ENCODE measurements around the gene MAN1B1.
A peak's percentile ranks its signal among the peaks of the same experiment; 100 is the strongest.
"Not testable (repeated sequence)": the region's sequence is repeated elsewhere in the genome, so short reads cannot be mapped to it uniquely, and the experiment has no call there.

MAN1B1 gene

GRCh38 chr9:137127301-137128157 lies 40.7 kb downstream of the MAN1B1 start:
- DNase-seq (ENCODE audit: low read depth in 2 of 2) = no peak

GRCh38 chr9:137128158-137128861 lies 41.5 kb downstream of the MAN1B1 start:
- DNase-seq (ENCODE audit: low read depth in 2 of 2) = no peak

- DNase-seq (ENCODE audit: low read depth in 2 of 2) = no peak
These were observed 42.2 kb downstream of the MAN1B1 start for GRCh38 chr9:137128862-137129455.

GRCh38 chr9:137129456-137130175 lies 42.8 kb downstream of the MAN1B1 start:
- peak; percentile 80 to 82 for DNase-seq (ENCODE audit: low read depth in 2 of 2)

GRCh38 chr9:137130176-137130755 lies 43.5 kb downstream of the MAN1B1 start:
- no peak for DNase-seq (ENCODE audit: low read depth in 2 of 2)

GRCh38 chr9:137134191-137134590 lies 47.4 kb downstream of the MAN1B1 start:
- no peak for DNase-seq (ENCODE audit: low read depth in 2 of 2)

GRCh38 chr9:137135154-137135553 lies 48.4 kb downstream of the MAN1B1 start:
- DNase-seq (ENCODE audit: low read depth in 2 of 2) = not testable (repeated sequence)

- no peak for DNase-seq (ENCODE audit: low read depth in 2 of 2)
These were observed 49.6 kb downstream of the MAN1B1 start for GRCh38 chr9:137136261-137136880.

- no peak for DNase-seq (ENCODE audit: low read depth in 2 of 2)
These were observed 50.3 kb downstream of the MAN1B1 start for GRCh38 chr9:137136881-137137607.

GRCh38 chr9:137138058-137138721 lies 51.4 kb downstream of the MAN1B1 start:
- DNase-seq (ENCODE audit: low read depth in 2 of 2) = no peak

- no peak for DNase-seq (ENCODE audit: low read depth in 2 of 2)
These were observed 52.1 kb downstream of the MAN1B1 start, which contains the start of gene GRIN1 for GRCh38 chr9:137138722-137139467. TSS of gene GRIN1 (plus strand) at chr9:137139154. CDS start at chr9:137139487, 333 bp downstream.

- no peak for DNase-seq (ENCODE audit: low read depth in 2 of 2)
These were observed 52.8 kb downstream of the MAN1B1 start for GRCh38 chr9:137139468-137140150.

- no peak for DNase-seq (ENCODE audit: low read depth in 2 of 2)
These were observed 53.6 kb downstream of the MAN1B1 start for GRCh38 chr9:137140151-137141012.

- no peak for DNase-seq (ENCODE audit: low read depth in 2 of 2)
These were observed 54.4 kb downstream of the MAN1B1 start for GRCh38 chr9:137141050-137141810.

- no peak for DNase-seq (ENCODE audit: low read depth in 2 of 2)
These were observed 55.5 kb downstream of the MAN1B1 start for GRCh38 chr9:137141976-137142936.

- no peak for DNase-seq (ENCODE audit: low read depth in 2 of 2)
These were observed 56.7 kb downstream of the MAN1B1 start for GRCh38 chr9:137143459-137143858.

Data from stimulated activated CD8-positive, alpha-beta memory T cell treated with anti-CD3 and anti-CD28 coated beads, Interleukin-15, amount 100 ng/mL, for 4 hours (primary cell).